Activated naive CD4-positive, alpha-beta T cell treated with anti-CD3 and anti-CD28 coated beads, Interleukin-2, amount 10 ng/mL, durations not matched to agents 7 days and 5 days (primary cell): ENCODE measurements around the gene FBXL14.

Experiments
- CTCF ChIA-PET: fragments of 350-600 bp; sonication (Branson Sonifier 250); formaldehyde crosslinking; loops from one replicate; lab custom pipeline; 2021; ENCODE audit warnings: antibody characterized with exemption; lab: Charles Lee
- DNase-seq: peaks from one replicate; pipeline ENCODE4 v3.0.0-alpha.2; 2020
- H3K27ac Mint-ChIP-seq: one replicate; pipeline ENCODE4 v1.8.0; 2021; ENCODE audit warnings: mild to moderate bottlenecking, moderate library complexity, mixed read lengths
- H3K27me3 Mint-ChIP-seq: one replicate; pipeline ENCODE4 v1.8.0; 2021; ENCODE audit warnings: mild to moderate bottlenecking, mixed read lengths
- H3K36me3 Mint-ChIP-seq: one replicate; pipeline ENCODE4 v1.8.0; 2021; ENCODE audit warnings: mixed read lengths
- H3K4me1 Mint-ChIP-seq: one replicate; pipeline ENCODE4 v1.8.0; 2021; ENCODE audit warnings: mixed read lengths
- H3K4me3 Mint-ChIP-seq: one replicate; pipeline ENCODE4 v1.8.0; 2021; ENCODE audit warnings: mild to moderate bottlenecking, moderate library complexity, mixed read lengths
- H3K9me3 Mint-ChIP-seq: one replicate; pipeline ENCODE4 v1.8.0; 2021; ENCODE audit warnings: mixed read lengths

The FBXL14 gene

GRCh38 chr12:1534748-1535147 is 59.6 kb downstream of the FBXL14 start:
- CTCF ChIA-PET: interaction anchor here (1.0 to 2.5 kb wide), 4 partner anchors 9 to 417 kb away, joined by 3 to 10 read pairs (median 6); no protein-coding TSS in a partner anchor
- no peaks in the 10 kb centered on the region for H3K36me3 Mint-ChIP-seq
- H3K9me3 Mint-ChIP-seq: no peaks in the 10 kb centered on the region
- H3K27me3 Mint-ChIP-seq: peaks cover 90% of the 10 kb centered on the region
- H3K27ac Mint-ChIP-seq: no peak overlapping the region
- H3K4me3 Mint-ChIP-seq: no peak overlapping the region
- DNase-seq: no peak
- peaks cover 28% of the 10 kb centered on the region for H3K4me1 Mint-ChIP-seq

GRCh38 chr12:1533602-1534304 is 60.6 kb downstream of the FBXL14 start:
- Mint-ChIP-seq H3K9me3 (no peaks in the 10 kb centered on the region), H3K4me1 (peaks cover 32% of the 10 kb centered on the region), H3K36me3 (no peaks in the 10 kb centered on the region), H3K27me3 (peaks cover 91% of the 10 kb centered on the region), H3K4me3 (peak overlapping the region; percentile 37), H3K27ac (no peak overlapping the region)
- DNase-seq: peak; percentile 62
- CTCF ChIA-PET: interaction anchor here (0.7 to 3.2 kb wide), 7 partner anchors 10 to 416 kb away, joined by 3 to 17 read pairs (median 3); no protein-coding TSS in a partner anchor

- CTCF ChIA-PET: interaction anchor here (0.7 to 3.2 kb wide), 5 partner anchors 13 to 415 kb away, joined by 3 to 17 read pairs (median 3); no protein-coding TSS in a partner anchor
- no peaks in the 10 kb centered on the region for H3K36me3 Mint-ChIP-seq
- peaks cover 91% of the 10 kb centered on the region for H3K27me3 Mint-ChIP-seq
- no peaks in the 10 kb centered on the region for H3K9me3 Mint-ChIP-seq
- no peak overlapping the region for H3K27ac Mint-ChIP-seq
- peaks cover 32% of the 10 kb centered on the region for H3K4me1 Mint-ChIP-seq
- peak; percentile 44 for DNase-seq
- H3K4me3 Mint-ChIP-seq: no peak overlapping the region
Observed at GRCh38 chr12:1533205-1533601, 61.2 kb downstream of the FBXL14 start.

DNA sequence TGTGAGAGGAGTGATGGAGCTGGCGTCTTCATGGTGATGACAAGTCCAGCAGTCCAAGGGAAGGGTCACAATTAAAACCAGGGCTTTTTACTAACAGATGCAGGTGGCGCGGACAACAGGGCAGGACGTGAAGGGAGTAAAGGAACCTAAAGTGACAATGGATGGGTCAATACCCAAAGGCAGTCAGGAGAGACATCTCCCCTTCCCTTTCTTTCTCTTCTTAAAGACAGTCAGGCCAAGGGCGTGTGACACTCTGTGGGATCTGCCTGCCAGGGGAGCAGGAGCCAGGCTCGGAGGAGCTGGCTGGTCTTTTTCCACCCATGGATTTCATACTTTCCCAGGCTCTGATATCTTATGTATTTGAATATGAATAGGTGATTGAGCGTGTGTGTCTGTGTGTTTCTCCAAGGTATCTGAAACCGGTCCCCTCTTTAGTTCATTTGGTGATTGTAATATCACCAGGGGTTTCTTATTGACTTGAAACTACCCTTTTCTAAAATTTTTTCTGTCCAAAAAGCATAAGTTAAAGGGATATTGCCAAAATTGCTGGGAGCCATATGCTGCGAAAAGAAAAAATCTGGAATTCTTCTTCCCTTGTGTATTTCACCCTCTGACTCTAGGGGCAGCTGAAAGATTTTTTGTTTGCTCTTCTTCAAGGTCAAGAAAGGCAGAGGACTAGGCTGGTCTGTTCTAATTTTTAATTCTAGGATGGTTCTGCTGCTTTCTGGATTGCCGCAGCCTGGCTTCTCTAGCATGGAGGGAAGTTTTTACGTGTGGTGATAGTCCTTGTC is 61.8 kb downstream of the FBXL14 start:
- H3K9me3 Mint-ChIP-seq: no peaks in the 10 kb centered on the region
- H3K27ac Mint-ChIP-seq: no peak overlapping the region
- DNase-seq: no peak
- CTCF ChIA-PET: interaction anchor here (0.7 to 3.2 kb wide), 5 partner anchors 13 to 415 kb away, joined by 3 to 17 read pairs (median 3); no protein-coding TSS in a partner anchor
- peaks cover 91% of the 10 kb centered on the region for H3K27me3 Mint-ChIP-seq
- no peak overlapping the region for H3K4me3 Mint-ChIP-seq
- peaks cover 32% of the 10 kb centered on the region for H3K4me1 Mint-ChIP-seq
- no peaks in the 10 kb centered on the region for H3K36me3 Mint-ChIP-seq

- Mint-ChIP-seq H3K27ac (no peak overlapping the region), H3K36me3 (no peaks in the 10 kb centered on the region), H3K4me3 (peak overlapping the region; percentile 16), H3K9me3 (no peaks in the 10 kb centered on the region), H3K27me3 (peaks cover 91% of the 10 kb centered on the region), H3K4me1 (peaks cover 32% of the 10 kb centered on the region)
- no peak for DNase-seq
- CTCF ChIA-PET: interaction anchor here (2.5 to 3.2 kb wide), 2 partner anchors 51 to 414 kb away, joined by 10 to 17 read pairs; no protein-coding TSS in a partner anchor
Observed at GRCh38 chr12:1531654-1532374, 62.6 kb downstream of the FBXL14 start.

GRCh38 chr12:1531153-1531653 is 63.2 kb downstream of the FBXL14 start:
- no peaks in the 10 kb centered on the region for H3K9me3 Mint-ChIP-seq
- H3K4me1 Mint-ChIP-seq: peaks cover 32% of the 10 kb centered on the region
- peak overlapping the region; percentile 16 for H3K4me3 Mint-ChIP-seq
- peaks cover 91% of the 10 kb centered on the region for H3K27me3 Mint-ChIP-seq
- H3K27ac Mint-ChIP-seq: no peak overlapping the region
- no peak for DNase-seq
- H3K36me3 Mint-ChIP-seq: no peaks in the 10 kb centered on the region
- CTCF ChIA-PET: interaction anchor here (3.2 kb wide), 1 partner anchor 413 kb away, joined by 17 read pairs; no protein-coding TSS in a partner anchor

DNA sequence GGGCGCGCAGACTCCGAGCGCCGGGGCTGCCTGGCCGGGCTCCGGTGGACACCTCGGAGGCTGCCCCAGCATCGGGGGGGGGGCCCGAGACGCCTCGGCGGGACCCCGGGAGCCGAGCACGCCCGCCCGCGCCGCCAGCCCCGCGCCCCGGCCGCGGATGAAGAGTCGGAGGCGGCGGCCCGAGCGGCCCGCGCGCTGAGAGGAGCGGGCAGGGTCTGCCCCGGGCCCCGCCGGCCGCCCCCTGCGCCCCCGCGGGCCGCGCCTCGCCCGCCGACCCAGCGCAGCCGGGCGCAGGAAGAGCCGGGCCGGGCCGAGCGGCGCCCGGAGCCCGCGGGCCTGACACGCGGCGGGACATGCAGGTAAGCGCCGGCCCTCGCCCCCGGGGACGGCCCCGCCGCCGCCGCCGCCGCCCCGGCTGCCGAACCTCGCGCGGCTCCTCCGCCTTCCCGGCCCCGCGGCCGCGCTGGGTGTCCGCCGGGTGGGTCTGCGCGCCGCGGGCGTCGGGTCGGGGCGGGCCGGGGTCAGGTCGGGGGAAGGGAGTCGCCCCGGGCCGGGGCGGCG is 63.7 kb downstream of the FBXL14 start:
- Mint-ChIP-seq H3K36me3 (no peaks in the 10 kb centered on the region), H3K9me3 (no peaks in the 10 kb centered on the region), H3K27me3 (peaks cover 90% of the 10 kb centered on the region), H3K4me3 (no peak overlapping the region), H3K27ac (no peak overlapping the region), H3K4me1 (peaks cover 32% of the 10 kb centered on the region)
- no peak for DNase-seq
- CTCF ChIA-PET: interaction anchor here (3.2 kb wide), 1 partner anchor 413 kb away, joined by 17 read pairs; no protein-coding TSS in a partner anchor

DNA sequence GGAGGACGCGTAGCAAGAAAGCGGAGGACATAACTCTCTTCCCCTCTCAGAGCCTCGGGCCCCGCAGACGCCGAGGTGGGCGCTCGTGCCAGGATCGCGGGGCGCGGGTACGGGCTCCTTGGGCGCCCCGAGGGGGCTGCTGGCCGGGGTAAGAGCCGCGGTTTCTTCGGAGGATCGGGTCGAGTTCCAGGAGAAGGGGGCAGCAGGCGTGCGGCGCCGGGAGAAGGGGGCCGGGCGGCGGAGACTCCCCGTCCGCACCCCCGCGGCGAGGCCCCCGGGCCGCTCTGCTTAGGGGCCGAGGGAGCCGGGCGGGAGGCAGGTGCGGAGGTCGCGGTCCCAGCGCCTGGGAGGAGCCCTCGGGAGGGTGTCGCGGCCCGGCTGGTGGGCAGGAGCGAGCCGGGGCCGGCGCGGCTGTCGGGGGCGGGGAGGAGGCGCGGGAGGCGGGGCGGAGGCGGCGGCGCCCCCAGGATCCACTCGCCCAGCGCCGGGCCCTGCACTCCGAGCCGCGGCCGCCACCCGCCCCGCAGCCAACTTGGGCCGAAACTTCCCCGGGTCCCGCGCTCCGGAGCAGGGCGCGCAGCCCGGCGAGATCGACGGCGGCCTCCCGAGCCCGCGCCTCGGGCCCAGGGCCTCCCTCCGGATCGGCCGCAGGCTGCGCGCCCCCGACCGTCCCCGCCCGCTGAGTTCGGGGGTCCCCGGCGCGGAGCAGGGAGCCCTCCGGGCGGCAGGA is 64.4 kb downstream of the FBXL14 start:
- DNase-seq: no peak
- no peak overlapping the region for H3K27ac Mint-ChIP-seq
- H3K36me3 Mint-ChIP-seq: no peaks in the 10 kb centered on the region
- CTCF ChIA-PET: no interaction called here
- peaks cover 90% of the 10 kb centered on the region for H3K27me3 Mint-ChIP-seq
- H3K9me3 Mint-ChIP-seq: no peaks in the 10 kb centered on the region
- H3K4me3 Mint-ChIP-seq: peak overlapping the region; percentile 62
- H3K4me1 Mint-ChIP-seq: peaks cover 32% of the 10 kb centered on the region

DNA sequence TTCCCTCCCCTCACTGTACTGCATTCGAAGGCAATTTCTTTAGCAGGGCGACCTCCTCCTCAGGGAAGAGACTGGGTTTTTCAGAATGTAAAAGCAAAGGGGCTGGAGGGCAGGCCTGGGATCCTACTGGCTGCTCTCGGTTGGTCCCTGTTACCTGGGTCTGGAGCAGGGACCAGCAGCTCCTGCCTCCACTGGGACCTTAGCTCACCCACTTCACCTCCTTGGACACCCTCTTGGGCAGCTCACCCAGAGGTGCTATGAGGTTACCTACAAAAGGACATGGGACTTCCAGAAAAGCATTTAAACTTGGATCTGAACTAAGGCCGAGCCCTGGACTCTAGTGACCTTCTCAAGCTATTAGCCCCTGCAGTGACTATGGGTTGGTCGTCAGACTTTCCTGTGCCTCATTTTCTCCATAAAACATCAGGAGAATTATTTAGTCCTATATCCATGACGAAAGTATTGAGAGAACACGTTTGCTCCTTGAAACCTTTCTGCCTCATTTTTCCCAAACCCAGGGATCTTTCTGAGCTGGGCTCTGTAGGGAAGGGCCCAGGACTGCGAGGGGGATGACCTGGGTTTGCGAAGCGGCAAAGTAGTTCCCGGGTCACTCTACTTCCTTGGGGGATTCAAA is 65.0 kb downstream of the FBXL14 start:
- CTCF ChIA-PET: no interaction called here

GRCh38 chr12:1528791-1529190 is 65.6 kb downstream of the FBXL14 start:
- Mint-ChIP-seq H3K36me3 (no peaks in the 10 kb centered on the region), H3K27ac (no peak overlapping the region), H3K9me3 (no peaks in the 10 kb centered on the region), H3K4me3 (no peak overlapping the region), H3K4me1 (peaks cover 24% of the 10 kb centered on the region), H3K27me3 (peaks cover 90% of the 10 kb centered on the region)
- DNase-seq: no peak
- CTCF ChIA-PET: no interaction called here

More for the DNA sequence above, 65.0 kb downstream of the FBXL14 start:
- no peak for DNase-seq
- H3K36me3 Mint-ChIP-seq: no peaks in the 10 kb centered on the region
- H3K4me1 Mint-ChIP-seq: peaks cover 28% of the 10 kb centered on the region
- no peaks in the 10 kb centered on the region for H3K9me3 Mint-ChIP-seq
- H3K4me3 Mint-ChIP-seq: peak overlapping the region; percentile 62
- H3K27ac Mint-ChIP-seq: no peak overlapping the region
- H3K27me3 Mint-ChIP-seq: peaks cover 90% of the 10 kb centered on the region

DNA sequence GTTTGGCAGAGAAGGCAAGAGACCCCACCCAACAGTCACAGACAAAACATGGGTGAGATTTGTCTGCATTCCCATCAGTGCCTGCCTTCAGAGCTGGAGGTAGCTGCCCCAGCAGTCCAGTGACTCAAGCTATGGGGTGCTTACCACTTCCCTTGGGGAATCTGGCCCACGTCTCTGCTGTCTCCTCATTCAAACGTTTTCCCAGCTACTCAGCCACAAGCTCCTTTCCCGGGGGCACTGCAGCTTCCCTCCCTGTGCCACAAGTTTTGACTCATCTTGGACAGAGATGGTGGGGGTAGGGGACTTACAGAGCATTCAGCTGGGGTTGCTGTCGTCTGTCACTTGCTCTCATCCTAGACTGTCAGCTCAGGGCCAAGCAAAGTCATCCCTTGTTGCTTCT is 66.6 kb downstream of the FBXL14 start:
- DNase-seq: no peak
- Mint-ChIP-seq H3K27me3 (peaks cover 90% of the 10 kb centered on the region), H3K4me1 (peaks cover 14% of the 10 kb centered on the region), H3K36me3 (no peaks in the 10 kb centered on the region), H3K27ac (no peak overlapping the region), H3K4me3 (no peak overlapping the region), H3K9me3 (no peaks in the 10 kb centered on the region)
- CTCF ChIA-PET: no interaction called here

- no peak for DNase-seq
- Mint-ChIP-seq H3K9me3 (no peaks in the 10 kb centered on the region), H3K36me3 (no peaks in the 10 kb centered on the region), H3K27me3 (peaks cover 76% of the 10 kb centered on the region), H3K4me3 (no peak overlapping the region), H3K4me1 (peaks cover 4% of the 10 kb centered on the region), H3K27ac (no peak overlapping the region)
- CTCF ChIA-PET: no interaction called here
Observed at GRCh38 chr12:1525858-1526257, 68.5 kb downstream of the FBXL14 start.
